Mucosa of rectum (tissue), 2 donors: Measurements from ENCODE around the gene PKNOX2.

Source experiments
- H3K27ac ChIP-seq, 2 donors: one replicate each; pipeline ENCODE4 v1.7.0; 2013; ENCODE audit warnings: inconsistent platforms in 2 of 2, low read depth in 2 of 2, low read length in 2 of 2
- H3K27me3 ChIP-seq, 2 donors: one replicate each; pipeline ENCODE4 v1.7.0; 2013; ENCODE audit warnings: low read length in 2 of 2; ENCODE audit not compliant: control insufficient read depth in 2 of 2, insufficient read depth in 2 of 2
- H3K36me3 ChIP-seq, 2 donors: one replicate each; pipeline ENCODE4 v1.7.0; 2013; ENCODE audit warnings: low read length in 2 of 2; ENCODE audit not compliant: control insufficient read depth in 2 of 2, insufficient read depth in 2 of 2
- H3K4me1 ChIP-seq, 2 donors: one replicate each; pipeline ENCODE4 v1.7.0; 2013; ENCODE audit warnings: low read length in 2 of 2, mild to moderate bottlenecking in 1 of 2; ENCODE audit not compliant: control insufficient read depth in 2 of 2, insufficient read depth in 2 of 2
- H3K4me3 ChIP-seq, 2 donors: one replicate each; pipeline ENCODE4 v1.7.0; 2013; ENCODE audit warnings: low read length in 2 of 2
- H3K9ac ChIP-seq, 2 donors: one replicate each; pipeline ENCODE4 v1.7.0; 2013; ENCODE audit warnings: low read length in 2 of 2, low read depth in 1 of 2, mild to moderate bottlenecking in 1 of 2
- H3K9me3 ChIP-seq, 2 donors: one replicate each; pipeline ENCODE4 v1.7.0; 2013; ENCODE audit warnings: low read length in 2 of 2; ENCODE audit not compliant: control insufficient read depth in 2 of 2
- donor health status: healthy.
- donor health status: Normal muscosa, but diverticular disease.

The PKNOX2 gene

GRCh38 chr11:125267548-125267947 lies 103.0 kb downstream of the PKNOX2 start:
- peaks cover 2 to 3% of the 10 kb centered on the region in 2 donors for H3K27me3 ChIP-seq
- H3K9me3 ChIP-seq = no peaks in the 10 kb centered on the region
- no peak overlapping the region for H3K9ac ChIP-seq
- H3K27ac ChIP-seq = no peak overlapping the region
- peaks cover 0 to 4% of the 10 kb centered on the region in 2 donors for H3K4me1 ChIP-seq
- no peak overlapping the region for H3K4me3 ChIP-seq
- H3K36me3 ChIP-seq = no peaks in the 10 kb centered on the region

GRCh38 chr11:125268611-125269010 lies 104.1 kb downstream of the PKNOX2 start:
- no peaks in the 10 kb centered on the region for H3K36me3 ChIP-seq
- H3K27ac ChIP-seq = no peak overlapping the region
- no peak overlapping the region for H3K9ac ChIP-seq

DNA sequence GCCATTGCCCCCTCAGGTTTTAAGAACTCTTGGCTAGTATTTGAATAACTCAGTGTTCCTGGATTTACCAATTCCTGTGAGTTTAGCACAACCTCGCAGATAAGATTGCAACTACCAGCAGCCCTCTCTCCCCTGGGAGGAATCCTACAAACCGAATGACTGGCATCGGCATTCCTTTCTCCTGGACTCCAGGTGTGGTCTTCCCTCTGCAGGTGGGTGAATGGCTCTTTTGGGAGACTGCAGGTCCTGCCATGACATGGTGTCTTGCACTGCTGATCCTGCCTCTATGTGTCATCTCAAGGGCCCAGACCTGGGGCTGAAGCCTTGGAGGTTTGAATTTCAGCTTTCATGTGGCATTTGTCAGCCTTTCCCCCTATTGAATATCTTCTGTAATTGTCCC lies 105.6 kb downstream of the PKNOX2 start:
- no peak overlapping the region for H3K27ac ChIP-seq
- no peaks in the 10 kb centered on the region for H3K36me3 ChIP-seq
- H3K9me3 ChIP-seq = no peaks in the 10 kb centered on the region
- no peaks in the 10 kb centered on the region for H3K27me3 ChIP-seq
- H3K4me3 ChIP-seq = no peak overlapping the region
- H3K4me1 ChIP-seq = no peaks in the 10 kb centered on the region
- no peak overlapping the region for H3K9ac ChIP-seq

More at GRCh38 chr11:125268611-125269010, 104.1 kb downstream of the PKNOX2 start:
- H3K4me3 ChIP-seq = no peak overlapping the region
- H3K4me1 ChIP-seq = peaks cover 0 to 4% of the 10 kb centered on the region in 2 donors
- no peaks in the 10 kb centered on the region for H3K27me3 ChIP-seq
- H3K9me3 ChIP-seq = no peaks in the 10 kb centered on the region

DNA sequence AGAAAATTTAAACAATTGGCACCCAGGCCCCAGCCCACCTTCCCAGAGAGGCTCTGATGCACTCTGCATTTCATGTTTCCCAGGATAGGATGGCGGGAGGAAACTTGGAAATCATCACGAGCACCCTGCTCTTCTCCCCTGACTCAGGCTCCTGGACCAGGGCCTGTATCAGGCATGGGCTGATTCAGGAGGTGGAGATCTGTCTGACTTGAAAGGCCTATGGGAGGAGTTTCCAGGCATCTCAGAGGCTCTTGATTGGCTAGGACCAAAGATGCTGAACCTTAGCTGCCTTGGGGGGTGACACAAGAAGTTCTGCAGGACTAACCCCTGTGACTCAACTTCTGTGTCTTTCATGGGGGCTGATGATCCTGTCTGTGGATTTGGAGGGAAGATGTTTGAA lies 106.2 kb downstream of the PKNOX2 start:
- H3K27me3 ChIP-seq = no peaks in the 10 kb centered on the region
- no peak overlapping the region for H3K4me3 ChIP-seq
- no peaks in the 10 kb centered on the region for H3K4me1 ChIP-seq
- H3K9me3 ChIP-seq = no peaks in the 10 kb centered on the region
- H3K27ac ChIP-seq = no peak overlapping the region
- no peaks in the 10 kb centered on the region for H3K36me3 ChIP-seq
- H3K9ac ChIP-seq = no peak overlapping the region

DNA sequence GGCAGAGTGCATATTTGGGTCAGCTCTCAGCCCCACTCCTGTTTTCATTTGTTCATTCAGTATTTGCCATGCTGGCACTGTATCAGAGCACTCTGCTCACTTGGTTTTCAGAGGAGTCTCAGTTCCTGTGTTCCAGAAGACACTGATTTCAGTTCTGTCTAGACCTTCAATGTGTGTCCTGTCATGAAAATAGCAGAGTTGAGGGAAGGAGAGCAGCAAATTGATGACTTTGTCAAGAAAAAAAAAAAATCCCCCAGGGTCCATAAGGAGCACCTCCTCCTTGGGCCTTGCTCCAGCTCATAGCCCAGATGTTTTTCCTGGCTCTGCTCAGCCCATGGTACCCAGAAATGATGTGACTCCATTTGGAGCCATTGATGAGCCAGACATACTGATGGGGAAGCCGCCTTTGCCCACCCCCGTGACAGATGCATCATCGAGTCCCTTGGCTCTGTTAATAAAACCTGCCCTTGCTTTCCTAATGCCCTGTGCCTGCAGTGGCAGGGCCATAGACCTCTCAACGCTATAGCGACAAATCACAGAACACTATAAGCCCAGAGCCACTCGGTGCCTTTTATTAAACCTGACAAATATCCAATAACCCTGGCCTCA lies 107.0 kb downstream of the PKNOX2 start:
- H3K27ac ChIP-seq = no peak overlapping the region
- no peaks in the 10 kb centered on the region for H3K9me3 ChIP-seq
- no peaks in the 10 kb centered on the region for H3K27me3 ChIP-seq
- no peak overlapping the region for H3K9ac ChIP-seq
- no peaks in the 10 kb centered on the region for H3K36me3 ChIP-seq
- H3K4me1 ChIP-seq = no peaks in the 10 kb centered on the region
- H3K4me3 ChIP-seq = no peak overlapping the region

DNA sequence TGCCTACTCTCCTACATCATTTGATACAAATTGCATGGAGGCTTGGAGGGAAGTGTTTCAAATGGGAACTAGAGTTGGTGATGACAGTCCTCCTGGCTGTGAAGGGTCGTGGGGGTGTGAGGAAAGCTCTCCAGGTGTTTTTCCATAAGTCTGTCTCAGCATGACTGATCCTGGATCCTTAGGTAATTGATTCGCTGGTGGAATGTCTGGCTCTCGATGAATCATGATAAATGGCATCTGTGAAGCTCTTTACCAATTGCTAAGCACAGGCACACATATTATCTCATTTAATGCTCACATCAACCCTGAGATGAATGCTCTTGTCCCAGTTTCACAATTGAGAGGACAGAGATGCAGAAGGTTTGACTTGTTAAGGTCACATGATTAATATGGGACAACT lies 107.5 kb downstream of the PKNOX2 start:
- Histone ChIP-seq H3K4me1 (no peaks in the 10 kb centered on the region), H3K27ac (no peak overlapping the region), H3K27me3 (no peaks in the 10 kb centered on the region), H3K36me3 (no peaks in the 10 kb centered on the region), H3K4me3 (no peak overlapping the region), H3K9ac (no peak overlapping the region), H3K9me3 (no peaks in the 10 kb centered on the region)

GRCh38 chr11:125272821-125273220 lies 108.3 kb downstream of the PKNOX2 start:
- H3K9ac ChIP-seq = no peak overlapping the region

GRCh38 chr11:125273519-125274000 lies 109.0 kb downstream of the PKNOX2 start:
- Histone ChIP-seq H3K4me3 (no peak overlapping the region), H3K9me3 (no peaks in the 10 kb centered on the region), H3K27ac (no peak overlapping the region), H3K36me3 (no peaks in the 10 kb centered on the region), H3K9ac (no peak overlapping the region), H3K27me3 (no peaks in the 10 kb centered on the region), H3K4me1 (no peaks in the 10 kb centered on the region)

More at GRCh38 chr11:125272821-125273220, 108.3 kb downstream of the PKNOX2 start:
- Histone ChIP-seq H3K36me3 (no peaks in the 10 kb centered on the region), H3K4me1 (no peaks in the 10 kb centered on the region), H3K27me3 (no peaks in the 10 kb centered on the region), H3K4me3 (no peak overlapping the region), H3K27ac (no peak overlapping the region), H3K9me3 (no peaks in the 10 kb centered on the region)

DNA sequence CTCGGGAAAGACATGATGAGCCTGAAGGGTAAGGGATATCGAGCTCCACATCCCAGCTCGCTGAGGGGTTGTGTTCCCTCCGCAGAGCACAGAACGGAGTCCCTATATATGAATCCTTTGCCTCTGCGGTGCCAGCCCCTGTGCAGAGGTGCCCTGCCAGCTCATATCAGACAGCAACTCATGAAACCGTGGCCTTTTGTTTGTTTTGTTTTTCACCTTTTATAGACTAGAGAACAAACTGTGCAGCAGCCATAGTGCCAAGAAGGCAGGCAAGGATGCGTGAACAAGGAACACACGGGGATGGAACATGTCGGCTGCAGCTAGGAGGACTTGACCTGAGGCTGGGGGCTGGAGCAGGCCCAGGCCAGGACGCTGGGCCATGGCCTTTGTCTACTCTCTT lies 109.8 kb downstream of the PKNOX2 start:
- no peak overlapping the region for H3K4me3 ChIP-seq
- H3K4me1 ChIP-seq = no peaks in the 10 kb centered on the region
- H3K36me3 ChIP-seq = no peaks in the 10 kb centered on the region
- no peaks in the 10 kb centered on the region for H3K9me3 ChIP-seq
- no peaks in the 10 kb centered on the region for H3K27me3 ChIP-seq
- H3K27ac ChIP-seq = no peak overlapping the region
- no peak overlapping the region for H3K9ac ChIP-seq

DNA sequence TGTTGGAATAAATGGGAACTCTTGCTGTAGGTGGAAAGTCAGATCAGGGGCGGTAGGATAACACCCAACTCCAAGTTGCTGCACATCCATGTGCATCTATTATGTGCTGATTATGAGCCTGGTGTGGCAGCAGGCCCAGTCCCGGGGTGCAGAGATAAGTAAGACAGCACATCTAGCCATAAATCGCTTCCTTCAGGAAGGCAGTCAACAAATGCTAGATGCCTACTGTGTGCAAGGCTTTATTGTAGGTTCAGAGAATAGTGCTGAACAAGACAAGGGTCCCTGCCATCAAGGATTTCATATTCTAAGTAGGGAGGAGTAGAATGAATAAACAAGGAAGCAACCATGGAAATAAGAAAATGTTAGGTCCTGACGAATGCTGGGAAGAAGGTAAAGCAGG lies 110.2 kb downstream of the PKNOX2 start:
- Histone ChIP-seq H3K36me3 (no peaks in the 10 kb centered on the region), H3K4me3 (no peak overlapping the region), H3K4me1 (no peaks in the 10 kb centered on the region), H3K9me3 (no peaks in the 10 kb centered on the region), H3K27me3 (no peaks in the 10 kb centered on the region), H3K9ac (no peak overlapping the region), H3K27ac (no peak overlapping the region)
